SK-N-SH (cell line): ENCODE measurements around the gene WHAMM.

Experiments
- CTCF ChIP-seq: fragments of 200-600 bp; sonication (generic); IDR thresholded peaks from 2 replicates; pipeline ENCODE4 v1.6.1; 2017; ENCODE audit warnings: antibody characterized with exemption, mild to moderate bottlenecking, moderate library complexity
- FOXJ3 ChIP-seq: sonication (generic); formaldehyde crosslinking; IDR thresholded peaks from 2 replicates; pipeline ENCODE4 v1.5.1; 2020; ENCODE audit warnings: mild to moderate bottlenecking, missing genetic modification reagents
- POLR2AphosphoS5 ChIP-seq: IDR thresholded peaks from 2 replicates; pipeline ENCODE4 v1.6.1; 2012; ENCODE audit warnings: low read depth, low read length
- TAF1 ChIP-seq: IDR thresholded peaks from 2 replicates; pipeline ENCODE4 v1.6.1; 2012; ENCODE audit warnings: low read depth, mild to moderate bottlenecking, low read length, moderate library complexity, borderline replicate concordance
- USF1 ChIP-seq: IDR thresholded peaks from 2 replicates; pipeline ENCODE4 v1.4.0; 2012; ENCODE audit warnings: low read depth, borderline replicate concordance
- TF ChIP-seq, protein P1 (sequence below): IDR thresholded peaks from 2 replicates; pipeline ENCODE4 v1.4.0; 2012; ENCODE audit warnings: low read depth
- TF ChIP-seq, protein P2 (sequence below): fragments of 150-350 bp; IDR thresholded peaks from 2 replicates; pipeline ENCODE4 v1.6.1; 2017; ENCODE audit warnings: antibody characterized with exemption, low read length, low read depth, borderline replicate concordance

DNA sequence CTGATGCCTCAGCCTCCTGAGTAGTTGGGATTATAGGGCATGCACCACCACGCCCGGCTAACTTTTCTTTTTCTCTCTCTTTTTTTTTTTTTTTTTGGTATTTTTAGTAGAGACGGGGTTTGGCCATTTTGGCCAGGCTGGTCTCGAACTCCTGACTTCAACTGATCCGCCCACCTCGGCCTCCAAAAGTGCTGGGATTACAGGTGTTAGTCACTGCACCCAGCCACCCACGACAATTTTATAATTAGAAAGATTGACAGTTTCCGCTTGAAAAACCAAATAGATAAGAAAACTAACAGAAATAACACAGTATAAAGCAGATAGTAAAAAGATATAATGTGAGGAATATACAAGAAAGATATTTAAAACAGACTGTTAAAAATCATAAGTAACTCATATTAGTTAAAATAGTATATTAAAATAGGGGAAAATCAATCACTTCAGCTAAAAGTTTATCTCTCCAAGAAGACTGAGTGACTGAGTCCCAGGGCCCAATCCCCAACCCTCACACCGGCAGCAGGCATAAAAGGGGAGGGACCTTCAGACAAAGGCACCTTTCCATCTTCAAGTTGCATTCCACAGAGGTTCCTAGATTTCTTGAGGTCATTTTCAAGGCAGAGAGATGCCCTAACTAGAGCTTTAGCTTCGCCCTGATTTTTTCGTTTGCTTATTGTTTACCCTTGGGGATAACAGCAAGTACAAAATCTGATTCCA, 1.4 kb upstream of the WHAMM start:
- TF ChIP-seq, protein P1, sequence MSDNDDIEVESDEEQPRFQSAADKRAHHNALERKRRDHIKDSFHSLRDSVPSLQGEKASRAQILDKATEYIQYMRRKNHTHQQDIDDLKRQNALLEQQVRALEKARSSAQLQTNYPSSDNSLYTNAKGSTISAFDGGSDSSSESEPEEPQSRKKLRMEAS: no peak
- TF ChIP-seq CTCF: no peak
- no peak for TF ChIP-seq FOXJ3 (CRISPR knock-in tag)
- TF ChIP-seq USF1: no peak
- TF ChIP-seq TAF1: no peak
- TF ChIP-seq POLR2AphosphoS5: no peak
- TF ChIP-seq, protein P2, sequence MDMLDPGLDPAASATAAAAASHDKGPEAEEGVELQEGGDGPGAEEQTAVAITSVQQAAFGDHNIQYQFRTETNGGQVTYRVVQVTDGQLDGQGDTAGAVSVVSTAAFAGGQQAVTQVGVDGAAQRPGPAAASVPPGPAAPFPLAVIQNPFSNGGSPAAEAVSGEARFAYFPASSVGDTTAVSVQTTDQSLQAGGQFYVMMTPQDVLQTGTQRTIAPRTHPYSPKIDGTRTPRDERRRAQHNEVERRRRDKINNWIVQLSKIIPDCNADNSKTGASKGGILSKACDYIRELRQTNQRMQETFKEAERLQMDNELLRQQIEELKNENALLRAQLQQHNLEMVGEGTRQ: no peak
